Vagina (tissue), 2 donors: ENCODE data around the gene ARR3.

Source experiments
- CTCF ChIP-seq, 3 experiments: fragments of 450-650 bp in 2 of 3; fragments of 200-600 bp in 1 of 3; sonication (generic) in 1 of 3; IDR thresholded peaks; one replicate each; pipeline ENCODE4 v1.5.1; 2017 to 2019; ENCODE audit warnings: antibody characterized with exemption in 3 of 3, mild to moderate bottlenecking in 2 of 3, moderate library complexity in 2 of 3
- POLR2A ChIP-seq, 2 donors: fragments of 450-650 bp; IDR thresholded peaks; one replicate each; pipeline ENCODE4 v1.6.1; 2017; ENCODE audit warnings: antibody characterized with exemption in 2 of 2, mild to moderate bottlenecking in 2 of 2, moderate library complexity in 2 of 2
- POLR2AphosphoS5 ChIP-seq, 2 donors: sonication (generic); formaldehyde crosslinking; IDR thresholded peaks; one replicate each; pipeline ENCODE4 v1.9.0; 2017; ENCODE audit warnings: antibody characterized with exemption in 2 of 2, mild to moderate bottlenecking in 2 of 2, low read depth in 1 of 2; ENCODE audit not compliant: insufficient read depth in 1 of 2

- TF ChIP-seq CTCF (IDR thresholded peaks at IDR 0.05): no peak
- TF ChIP-seq POLR2A (IDR thresholded peaks at IDR 0.05): no peak
- no peak for TF ChIP-seq POLR2AphosphoS5 (IDR thresholded peaks at IDR 0.05; ENCODE audit: insufficient read depth in 1 of 2, low read depth in 1 of 2)
Observed at GRCh38 chrX:70324326-70324725, 56.2 kb downstream of the ARR3 start.
